HEK293 (cell line): Measurements from ENCODE around the gene MMP15.

Experiments used
- ZNF169 ChIP-seq: fragments of 450-650 bp; formaldehyde crosslinking; IDR thresholded peaks from 2 replicates; pipeline ENCODE4 v1.5.1; 2016; ENCODE audit warnings: missing biosample characterization, missing genetic modification characterization
- ZNF274 ChIP-seq, 2 experiments: fragments of 200-500 bp in 1 of 2; fragments of 450-650 bp in 1 of 2; sonication (Bioruptor generic) in 1 of 2; formaldehyde crosslinking in 1 of 2; IDR thresholded peaks; 2 replicates each; pipeline versions ENCODE4 v1.5.1 to v1.6.1; 2014 to 2016; ENCODE audit warnings: borderline replicate concordance in 1 of 2, inconsistent platforms in 1 of 2, low read length in 1 of 2, missing biosample characterization in 1 of 2, missing genetic modification characterization in 1 of 2
- ZNF311 ChIP-seq: fragments of 450-650 bp; formaldehyde crosslinking; IDR thresholded peaks from 2 replicates; pipeline ENCODE4 v1.5.1; 2017; ENCODE audit warnings: missing biosample characterization, missing genetic modification characterization, borderline replicate concordance
- ZNF366 ChIP-seq: fragments of 450-650 bp; formaldehyde crosslinking; conservative IDR thresholded peaks from 2 replicates; pipeline ENCODE4 v1.5.1; 2016; ENCODE audit warnings: missing biosample characterization, missing genetic modification characterization
- ZNF626 ChIP-seq: fragments of 450-650 bp; sonication (Bioruptor Pico); formaldehyde crosslinking; IDR thresholded peaks from 2 replicates; pipeline ENCODE4 v1.5.1; 2018; ENCODE audit warnings: missing biosample characterization, missing genetic modification characterization, inconsistent platforms
- ZSCAN30 ChIP-seq: fragments of 450-650 bp; IDR thresholded peaks from 2 replicates; pipeline ENCODE4 v1.5.1; 2018; ENCODE audit warnings: missing biosample characterization, mild to moderate bottlenecking, missing genetic modification characterization, moderate library complexity
- TF ChIP-seq, protein P1 (sequence below): fragments of 450-650 bp; formaldehyde crosslinking; IDR thresholded peaks from 2 replicates; pipeline ENCODE4 v1.5.1; 2016; ENCODE audit warnings: missing biosample characterization, missing genetic modification characterization
- TF ChIP-seq, protein P2 (sequence below): fragments of 450-650 bp; formaldehyde crosslinking; IDR thresholded peaks from 2 replicates; pipeline ENCODE4 v1.5.1; 2017; ENCODE audit warnings: missing biosample characterization, missing genetic modification characterization

DNA sequence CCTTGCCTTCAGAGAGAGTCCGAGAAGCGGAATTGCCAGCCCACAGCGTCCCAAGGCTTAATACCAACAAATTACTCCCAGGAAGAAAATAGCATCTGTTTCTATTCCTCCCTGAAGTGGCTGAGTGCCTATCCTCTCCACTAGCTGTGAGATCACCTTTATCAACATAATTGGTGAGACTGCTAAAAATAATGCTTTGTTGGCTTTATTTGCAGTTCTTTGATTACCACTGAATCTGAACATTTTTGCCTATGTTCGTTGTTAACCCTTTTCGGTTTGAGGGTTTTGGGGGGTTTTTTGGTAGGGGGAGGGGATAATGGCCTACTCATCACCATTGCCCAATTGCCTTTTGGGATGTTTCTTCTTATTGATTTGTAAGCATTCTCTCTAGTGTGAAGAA is 31.0 kb downstream of the MMP15 start:
- TF ChIP-seq, protein P1, sequence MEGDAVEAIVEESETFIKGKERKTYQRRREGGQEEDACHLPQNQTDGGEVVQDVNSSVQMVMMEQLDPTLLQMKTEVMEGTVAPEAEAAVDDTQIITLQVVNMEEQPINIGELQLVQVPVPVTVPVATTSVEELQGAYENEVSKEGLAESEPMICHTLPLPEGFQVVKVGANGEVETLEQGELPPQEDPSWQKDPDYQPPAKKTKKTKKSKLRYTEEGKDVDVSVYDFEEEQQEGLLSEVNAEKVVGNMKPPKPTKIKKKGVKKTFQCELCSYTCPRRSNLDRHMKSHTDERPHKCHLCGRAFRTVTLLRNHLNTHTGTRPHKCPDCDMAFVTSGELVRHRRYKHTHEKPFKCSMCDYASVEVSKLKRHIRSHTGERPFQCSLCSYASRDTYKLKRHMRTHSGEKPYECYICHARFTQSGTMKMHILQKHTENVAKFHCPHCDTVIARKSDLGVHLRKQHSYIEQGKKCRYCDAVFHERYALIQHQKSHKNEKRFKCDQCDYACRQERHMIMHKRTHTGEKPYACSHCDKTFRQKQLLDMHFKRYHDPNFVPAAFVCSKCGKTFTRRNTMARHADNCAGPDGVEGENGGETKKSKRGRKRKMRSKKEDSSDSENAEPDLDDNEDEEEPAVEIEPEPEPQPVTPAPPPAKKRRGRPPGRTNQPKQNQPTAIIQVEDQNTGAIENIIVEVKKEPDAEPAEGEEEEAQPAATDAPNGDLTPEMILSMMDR (tag by site-specific recombination) = no peak
- TF ChIP-seq ZNF311 = no peak
- TF ChIP-seq ZNF366 (tag by site-specific recombination) = no peak
- no peak for TF ChIP-seq ZSCAN30 (tag by site-specific recombination)
- no peak for TF ChIP-seq ZNF626 (tag by site-specific recombination)
- TF ChIP-seq, protein P2, sequence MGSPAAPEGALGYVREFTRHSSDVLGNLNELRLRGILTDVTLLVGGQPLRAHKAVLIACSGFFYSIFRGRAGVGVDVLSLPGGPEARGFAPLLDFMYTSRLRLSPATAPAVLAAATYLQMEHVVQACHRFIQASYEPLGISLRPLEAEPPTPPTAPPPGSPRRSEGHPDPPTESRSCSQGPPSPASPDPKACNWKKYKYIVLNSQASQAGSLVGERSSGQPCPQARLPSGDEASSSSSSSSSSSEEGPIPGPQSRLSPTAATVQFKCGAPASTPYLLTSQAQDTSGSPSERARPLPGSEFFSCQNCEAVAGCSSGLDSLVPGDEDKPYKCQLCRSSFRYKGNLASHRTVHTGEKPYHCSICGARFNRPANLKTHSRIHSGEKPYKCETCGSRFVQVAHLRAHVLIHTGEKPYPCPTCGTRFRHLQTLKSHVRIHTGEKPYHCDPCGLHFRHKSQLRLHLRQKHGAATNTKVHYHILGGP = no peak
- TF ChIP-seq ZNF169 (tag by site-specific recombination) = no peak
- no peak for TF ChIP-seq ZNF274 (IDR thresholded peaks at IDR 0.05; ENCODE audit: low read length)
- TF ChIP-seq ZNF274 (tag by site-specific recombination; IDR thresholded peaks at IDR 0.05; ENCODE audit: borderline replicate concordance) = no peak
